Upper lobe of left lung (tissue), 4 donors: ENCODE measurements around the gene PRKCSH.

Experiments
- CTCF ChIP-seq, 6 experiments: fragments of 450-650 bp in 4 of 6; fragments of 200-600 bp in 2 of 6; sonication (generic) in 2 of 6; IDR thresholded peaks; one replicate each; pipeline ENCODE4 v1.5.1; 2016 to 2019; ENCODE audit warnings: antibody characterized with exemption in 6 of 6
- EP300 ChIP-seq, 4 donors: sonication (generic); formaldehyde crosslinking; IDR thresholded peaks; one replicate each; pipeline ENCODE4 v1.5.1; 2017; ENCODE audit warnings: antibody characterized with exemption in 4 of 4, control low read depth in 2 of 4

GRCh38 chr19:11418549-11419506 is 16.6 kb upstream of the PRKCSH start, which contains the start of gene RGL3:
- TF ChIP-seq CTCF (IDR thresholded peaks at IDR 0.05) = peak in 2 of 6 experiments; percentile 7 to 8
- TF ChIP-seq EP300 (IDR thresholded peaks at IDR 0.05) = no peak
